Measurements from ENCODE around the gene CES5A. TPM values are rescaled to one million over a fixed set of nuclear protein-coding genes. Genes with fewer than 3 reads are reported as not detected.

Gene CES5A
- total and polyA plus RNA-seq, 2 of the 4 experiments (the other 2 are of a cell fraction), result not detected

- Histone ChIP-seq H2BK5ac (ENCODE audit: low read depth, low read length, poor library complexity, severe bottlenecking) (no peak overlapping the region), H3K23ac (ENCODE audit: low read depth, low read length) (no peak overlapping the region), H2BK120ac (ENCODE audit: low read depth, low read length) (no peak overlapping the region), H3K4me2 (ENCODE audit: low read depth, low read length) (no peak overlapping the region), H3K9me1 (ENCODE audit: insufficient read depth, low read length) (no peaks in the 10 kb centered on the region), H3K9me3 (ENCODE audit: control insufficient read depth, insufficient read depth, low read length) (no peaks in the 10 kb centered on the region), H2BK20ac (ENCODE audit: low read depth, low read length) (no peak overlapping the region), H4K20me1 (ENCODE audit: insufficient read depth, low read length) (no peaks in the 10 kb centered on the region), H3K56ac (ENCODE audit: extremely low read depth, insufficient read depth, low read length) (no peak overlapping the region), H2AK9ac (replicated peaks; ENCODE audit: low read depth, low read length, poor library complexity) (no peak overlapping the region), H2BK15ac (ENCODE audit: low read depth, low read length) (no peak overlapping the region), H3K36me3 (ENCODE audit: control insufficient read depth, insufficient read depth, low read length) (no peaks in the 10 kb centered on the region), H4K5ac (ENCODE audit: low read depth, low read length) (no peak overlapping the region), H3K4me1 (ENCODE audit: control insufficient read depth, insufficient read depth, low read length) (no peaks in the 10 kb centered on the region), H3K79me1 (ENCODE audit: low read depth in 1 of 2, low read length in 2 of 2) (no peaks in the 10 kb centered on the region), H2AFZ (replicated peaks; ENCODE audit: low read length, poor library complexity) (peak overlapping the region; percentile 32), H3K14ac (replicated peaks; ENCODE audit: low read depth, low read length) (no peak overlapping the region), H3K4ac (ENCODE audit: low read depth, low read length) (no peak overlapping the region), H3K27ac (ENCODE audit: insufficient read depth, low read length) (no peak overlapping the region), H3K4me3 (ENCODE audit: insufficient read depth, low read depth, low read length) (no peak overlapping the region), H4K8ac (ENCODE audit: low read depth in 2 of 2, low read length in 2 of 2) (no peak overlapping the region), H3K18ac (ENCODE audit: low read depth, low read length) (no peak overlapping the region), H3K27me3 (ENCODE audit: control insufficient read depth, insufficient read depth, low read length) (no peaks in the 10 kb centered on the region), H4K91ac (ENCODE audit: insufficient read depth, low read depth, low read length) (no peak overlapping the region), H2AK5ac (ENCODE audit: low read depth, low read length) (no peak overlapping the region), H3K9ac (ENCODE audit: low read depth, low read length) (no peak overlapping the region)
- TF ChIP-seq ELK1 (IDR thresholded peaks at IDR 0.05; ENCODE audit: borderline replicate concordance, low read depth, low read length) (no peak), RCOR1 (IDR thresholded peaks at IDR 0.05; ENCODE audit: insufficient replicate concordance, low read length) (no peak), MAZ (IDR thresholded peaks at IDR 0.05; ENCODE audit: borderline replicate concordance, low read depth, low read length) (no peak)
- ATAC-seq (ENCODE audit: low read depth), result no peak
- intact Hi-C loops (cut with micrococcal nuclease), result no loop called here
- in situ Hi-C loops (cut with MboI; ENCODE audit: low sequenced_read_pairs), result no loop called here
- dilution Hi-C loops (cut with HindIII; ENCODE audit: low sequenced_read_pairs, unreplicated experiment), result no loop called here
- ChIA-PET POLR2A (ENCODE audit: unreplicated experiment) (no interaction called here), CTCF (no interaction called here)
- BruUV-seq (replicated peaks), result no TSS peak
- WGBS, 2 experiments (ENCODE audit: extremely low coverage in 2 of 2, insufficient read length in 1 of 2), result 20% methylated on average over 1 of the region's 4 CpGs; no CpG with 5 or more reads in 1 of the 2 experiments
- peak; percentile 1 for DNase-seq
Measured at GRCh38 chr16:55876854-55877253, 1.7 kb upstream of the CES5A start.

Data from IMR-90 (cell line).